IMR-90 (cell line): Measurements from ENCODE around the gene SLC5A11. TPM values are rescaled to one million over a fixed set of nuclear protein-coding genes. Genes with fewer than 3 reads are reported as not detected.

ENCODE experiments used
- ATAC-seq: fragments of 200-7000 bp; cut with Tn5 transposase; 2 replicates; pipeline ENCODE4 v1.9.1; 2020; ENCODE audit warnings: low read depth, mild to moderate bottlenecking, moderate library complexity
- BruUV-seq: library from RNA; stranded (reverse); fragments of 400-500 nt; replicated peaks from 2 replicates; lab custom pipeline; 2021; lab: Mats Ljungman, UMichigan
- CTCF ChIA-PET: fragments of 300-600 bp; formaldehyde crosslinking; extraction: SDS; loops from one replicate; lab custom pipeline; 2021; ENCODE audit warnings: antibody characterized with exemption; lab: Yijun Ruan, JAX
- POLR2A ChIA-PET: fragments of 300-600 bp; sonication (Branson Sonifier 250); formaldehyde crosslinking; loops from one replicate; lab custom pipeline; 2022; ENCODE audit warnings: antibody characterized with exemption; ENCODE audit not compliant: unreplicated experiment; lab: Charles Lee
- DNase-seq: peaks from one replicate; pipeline ENCODE4 v3.0.0; 2013
- H2AFZ ChIP-seq: replicated peaks from 2 replicates; pipeline ENCODE3; 2013; ENCODE audit warnings: low read length, mild to moderate bottlenecking; ENCODE audit not compliant: poor library complexity
- H2AK5ac ChIP-seq: 2 replicates; pipeline ENCODE4 v1.6.1; 2013; ENCODE audit warnings: low read depth, low read length, inconsistent platforms
- H2AK9ac ChIP-seq: replicated peaks from 2 replicates; pipeline ENCODE3; 2013; ENCODE audit warnings: mild to moderate bottlenecking, low read depth, low read length, moderate library complexity; ENCODE audit not compliant: poor library complexity
- H2BK120ac ChIP-seq: 2 replicates; pipeline ENCODE4 v1.6.1; 2013; ENCODE audit warnings: low read depth, low read length, inconsistent platforms
- H2BK15ac ChIP-seq: 3 replicates; pipeline ENCODE4 v1.6.1; 2013; ENCODE audit warnings: low read depth, low read length, inconsistent platforms
- H2BK20ac ChIP-seq: 2 replicates; pipeline ENCODE4 v1.6.1; 2013; ENCODE audit warnings: low read depth, mild to moderate bottlenecking, inconsistent platforms, low read length, moderate library complexity
- H2BK5ac ChIP-seq: 2 replicates; pipeline ENCODE4 v1.6.1; 2013; ENCODE audit warnings: mild to moderate bottlenecking, low read depth, low read length, inconsistent platforms; ENCODE audit not compliant: poor library complexity, severe bottlenecking
- H3K14ac ChIP-seq: replicated peaks from 2 replicates; pipeline ENCODE4 v1.6.1; 2013; ENCODE audit warnings: low read depth, low read length, inconsistent platforms
- H3K18ac ChIP-seq: 2 replicates; pipeline ENCODE4 v1.6.1; 2013; ENCODE audit warnings: low read depth, low read length, control low read depth
- H3K23ac ChIP-seq: 2 replicates; pipeline ENCODE4 v1.6.1; 2013; ENCODE audit warnings: low read depth, low read length, inconsistent platforms
- H3K27ac ChIP-seq: 2 replicates; pipeline ENCODE4 v1.5.1; 2013; ENCODE audit warnings: mild to moderate bottlenecking, control low read depth, low read length; ENCODE audit not compliant: insufficient read depth
- H3K27me3 ChIP-seq: 2 replicates; pipeline ENCODE4 v1.6.1; 2013; ENCODE audit warnings: low read length; ENCODE audit not compliant: control insufficient read depth, insufficient read depth
- H3K36me3 ChIP-seq: 2 replicates; pipeline ENCODE4 v1.6.1; 2013; ENCODE audit warnings: low read length, mixed read lengths; ENCODE audit not compliant: control insufficient read depth, insufficient read depth
- H3K4ac ChIP-seq: 2 replicates; pipeline ENCODE4 v1.6.1; 2013; ENCODE audit warnings: low read depth, low read length, inconsistent platforms
- H3K4me1 ChIP-seq: 2 replicates; pipeline ENCODE4 v1.6.1; 2013; ENCODE audit warnings: low read length, mixed read lengths; ENCODE audit not compliant: control insufficient read depth, insufficient read depth
- H3K4me2 ChIP-seq: 2 replicates; pipeline ENCODE4 v1.6.1; 2013; ENCODE audit warnings: low read depth, mild to moderate bottlenecking, control low read depth, low read length, moderate library complexity
- H3K4me3 ChIP-seq: 2 replicates; pipeline ENCODE4 v1.5.1; 2013; ENCODE audit warnings: low read depth, mild to moderate bottlenecking, control low read depth, low read length, moderate library complexity; ENCODE audit not compliant: insufficient read depth
- H3K56ac ChIP-seq: 2 replicates; pipeline ENCODE4 v1.6.1; 2013; ENCODE audit warnings: low read length, inconsistent platforms; ENCODE audit not compliant: insufficient read depth; ENCODE audit errors: extremely low read depth
- H3K79me1 ChIP-seq, 2 experiments: 2 replicates each; pipeline ENCODE4 v1.6.1; 2013; ENCODE audit warnings: low read length in 2 of 2, inconsistent platforms in 1 of 2, low read depth in 1 of 2
- H3K9ac ChIP-seq: 2 replicates; pipeline ENCODE4 v1.6.1; 2013; ENCODE audit warnings: low read depth, low read length, control low read depth
- H3K9me1 ChIP-seq: 2 replicates; pipeline ENCODE4 v1.6.1; 2013; ENCODE audit warnings: low read length, inconsistent platforms; ENCODE audit not compliant: insufficient read depth
- H3K9me3 ChIP-seq: 2 replicates; pipeline ENCODE4 v1.6.1; 2013; ENCODE audit warnings: low read length; ENCODE audit not compliant: control insufficient read depth, insufficient read depth
- H4K20me1 ChIP-seq: 2 replicates; pipeline ENCODE4 v1.6.1; 2013; ENCODE audit warnings: low read length, inconsistent platforms; ENCODE audit not compliant: insufficient read depth
- H4K5ac ChIP-seq: 2 replicates; pipeline ENCODE4 v1.6.1; 2013; ENCODE audit warnings: mild to moderate bottlenecking, low read depth, low read length, control low read depth
- H4K8ac ChIP-seq, 2 experiments: 2 replicates each; pipeline ENCODE4 v1.6.1; 2013; ENCODE audit warnings: low read depth in 2 of 2, low read length in 2 of 2, control low read depth in 1 of 2, inconsistent platforms in 1 of 2
- H4K91ac ChIP-seq: 2 replicates; pipeline ENCODE4 v1.6.1; 2013; ENCODE audit warnings: low read depth, low read length, inconsistent platforms; ENCODE audit not compliant: insufficient read depth
- BHLHE40 ChIP-seq: fragments of 150-350 bp; IDR thresholded peaks from 2 replicates; pipeline ENCODE4 v1.6.1; 2016; ENCODE audit warnings: mild to moderate bottlenecking, low read depth, low read length
- CEBPB ChIP-seq: IDR thresholded peaks from 2 replicates; pipeline ENCODE4 v1.6.1; 2012; ENCODE audit warnings: low read depth, low read length, improper control_type of control experiment
- CHD1 ChIP-seq: IDR thresholded peaks from 2 replicates; pipeline ENCODE4 v1.6.1; 2012; ENCODE audit warnings: low read depth, low read length, improper control_type of control experiment
- CTCF ChIP-seq: conservative IDR thresholded peaks from 2 replicates; pipeline ENCODE4 v1.5.1; 2012; ENCODE audit warnings: mild to moderate bottlenecking, low read depth, low read length, improper control_type of control experiment
- FOS ChIP-seq: fragments of 150-350 bp; IDR thresholded peaks from 2 replicates; pipeline ENCODE4 v1.6.1; 2016; ENCODE audit warnings: low read depth, low read length
- MAFK ChIP-seq: IDR thresholded peaks from 2 replicates; pipeline ENCODE4 v1.6.1; 2012; ENCODE audit warnings: low read depth, low read length, improper control_type of control experiment
- MAZ ChIP-seq: IDR thresholded peaks from 2 replicates; pipeline ENCODE4 v1.6.1; 2012; ENCODE audit warnings: low read depth, mild to moderate bottlenecking, low read length, improper control_type of control experiment, moderate library complexity, borderline replicate concordance
- MXI1 ChIP-seq: IDR thresholded peaks from 2 replicates; pipeline ENCODE4 v1.6.1; 2012; ENCODE audit warnings: low read depth, mild to moderate bottlenecking, low read length, moderate library complexity, borderline replicate concordance
- NFE2L2 ChIP-seq: fragments of 150-350 bp; IDR thresholded peaks from 2 replicates; pipeline ENCODE4 v1.6.1; 2016; ENCODE audit warnings: low read depth, mild to moderate bottlenecking, low read length
- POLR2A ChIP-seq: IDR thresholded peaks from 2 replicates; pipeline ENCODE4 v1.6.1; 2012; ENCODE audit warnings: mild to moderate bottlenecking, low read depth, low read length
- RAD21 ChIP-seq: IDR thresholded peaks from 2 replicates; pipeline ENCODE4 v1.6.1; 2012; ENCODE audit warnings: low read length, improper control_type of control experiment
- RCOR1 ChIP-seq: IDR thresholded peaks from 2 replicates; pipeline ENCODE4 v1.6.1; 2012; ENCODE audit warnings: mild to moderate bottlenecking, low read length, improper control_type of control experiment; ENCODE audit not compliant: insufficient replicate concordance
- RFX5 ChIP-seq: IDR thresholded peaks from 2 replicates; pipeline ENCODE4 v1.8.0; 2012; ENCODE audit warnings: low read depth, mild to moderate bottlenecking, low read length, moderate library complexity
- SMC3 ChIP-seq: fragments of 150-350 bp; IDR thresholded peaks from 2 replicates; pipeline ENCODE4 v1.6.1; 2016; ENCODE audit warnings: low read depth, mild to moderate bottlenecking, antibody characterized with exemption, low read length, moderate library complexity
- WGBS, 2 experiments: methylation state at CpG; one replicate each; pipeline versions ENCODE4 v1.1.5 to v1.1.7; 2013; ENCODE audit warnings: missing lambda C conversion rate in 2 of 2; ENCODE audit not compliant: insufficient read length in 1 of 2; ENCODE audit errors: extremely low coverage in 2 of 2; 5-methylcytosine and 5-hydroxymethylcytosine counted together
- dilution Hi-C: fragments of 300-500 bp; cut with HindIII; formaldehyde crosslinking; loops from one replicate; pipeline ENCODE4 v1.14.3; 2018; ENCODE audit warnings: low sequenced_read_pairs; ENCODE audit not compliant: unreplicated experiment
- in situ Hi-C: fragments of 300-500 bp; cut with MboI; formaldehyde crosslinking; loops from 3 replicates; pipeline ENCODE4 v1.14.3; 2019; ENCODE audit warnings: low sequenced_read_pairs, inconsistent platforms, mixed read lengths
- intact Hi-C: fragments of 100-400 bp; cut with micrococcal nuclease; formaldehyde crosslinking; loops from 2 replicates; pipeline ENCODE4 v1.10.0; 2022
- polyA plus RNA-seq, 3 experiments: library from polyadenylated mRNA; depleted of rRNA; stranded (reverse); fragments of >200 nt; gene quantifications; 2 replicates each; pipeline ENCODE4 v1.2.3, GENCODE V29; 2012; ENCODE audit warnings: low replicate concordance in 1 of 3
- total RNA-seq: library from RNA; depleted of rRNA; stranded (reverse); fragments of >200 nt; gene quantifications from 2 replicates; pipeline ENCODE4 v1.2.3, GENCODE V29; 2012
- TF ChIP-seq, protein P1 (sequence below): fragments of 150-350 bp; IDR thresholded peaks from 2 replicates; pipeline ENCODE4 v1.6.1; 2017; ENCODE audit warnings: mild to moderate bottlenecking, antibody characterized with exemption, low read length, low read depth
- TF ChIP-seq, protein P2 (sequence below): fragments of 150-350 bp; IDR thresholded peaks from 2 replicates; pipeline ENCODE4 v1.6.1; 2016; ENCODE audit warnings: low read depth, mild to moderate bottlenecking, low read length, moderate library complexity, borderline replicate concordance

The SLC5A11 gene
- total and polyA plus RNA-seq, 2 of the 4 experiments (the other 2 are of a cell fraction) = under 0.01 TPM; not detected in 1

DNA sequence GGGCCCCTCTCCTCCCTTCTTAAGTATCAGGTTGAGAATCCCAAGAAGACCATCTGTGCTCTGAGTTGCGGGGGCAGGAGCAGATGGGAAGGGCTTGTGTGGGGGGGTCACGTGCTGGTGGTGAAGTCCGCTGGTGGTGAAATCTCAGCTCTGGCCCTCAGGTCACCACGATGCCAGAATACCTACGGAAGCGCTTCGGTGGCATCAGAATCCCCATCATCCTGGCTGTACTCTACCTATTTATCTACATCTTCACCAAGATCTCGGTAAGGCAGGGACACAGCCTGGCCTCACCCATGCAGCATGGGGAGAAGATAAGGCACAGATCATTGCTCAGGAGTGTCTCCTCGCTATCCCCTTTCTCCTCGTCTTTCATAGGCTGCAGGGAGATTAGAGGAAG is 29.7 kb downstream of the SLC5A11 start:
- intact Hi-C loops = no loop called here

More for the DNA sequence above, 29.7 kb downstream of the SLC5A11 start:
- Histone ChIP-seq H3K9me3 (no peaks in the 10 kb centered on the region), H3K56ac (no peak overlapping the region), H2BK20ac (no peak overlapping the region), H4K20me1 (no peaks in the 10 kb centered on the region), H3K23ac (no peak overlapping the region), H2BK5ac (no peak overlapping the region), H4K8ac (no peak overlapping the region), H3K9ac (no peak overlapping the region), H3K4ac (no peak overlapping the region), H3K27ac (no peak overlapping the region), H3K4me3 (no peak overlapping the region), H3K9me1 (no peaks in the 10 kb centered on the region), H2AFZ (no peak overlapping the region), H3K27me3 (peaks cover 8% of the 10 kb centered on the region), H4K5ac (no peak overlapping the region), H3K18ac (no peak overlapping the region), H3K79me1 (no peaks in the 10 kb centered on the region), H3K4me2 (no peak overlapping the region), H2AK5ac (no peak overlapping the region), H3K4me1 (no peaks in the 10 kb centered on the region), H3K36me3 (no peaks in the 10 kb centered on the region), H2BK120ac (no peak overlapping the region), H2AK9ac (no peak overlapping the region), H3K14ac (no peak overlapping the region), H2BK15ac (no peak overlapping the region), H4K91ac (no peak overlapping the region)
- CTCF ChIA-PET = no interaction called here
- ATAC-seq = no peak
- TF ChIP-seq RFX5 (no peak), CHD1 (no peak), CTCF (no peak), POLR2A (no peak), SMC3 (no peak), RCOR1 (no peak), MAFK (no peak), MAZ (no peak), RAD21 (no peak), CEBPB (no peak), FOS (no peak), BHLHE40 (no peak), MXI1 (no peak), NFE2L2 (no peak)
- TF ChIP-seq, protein P1, sequence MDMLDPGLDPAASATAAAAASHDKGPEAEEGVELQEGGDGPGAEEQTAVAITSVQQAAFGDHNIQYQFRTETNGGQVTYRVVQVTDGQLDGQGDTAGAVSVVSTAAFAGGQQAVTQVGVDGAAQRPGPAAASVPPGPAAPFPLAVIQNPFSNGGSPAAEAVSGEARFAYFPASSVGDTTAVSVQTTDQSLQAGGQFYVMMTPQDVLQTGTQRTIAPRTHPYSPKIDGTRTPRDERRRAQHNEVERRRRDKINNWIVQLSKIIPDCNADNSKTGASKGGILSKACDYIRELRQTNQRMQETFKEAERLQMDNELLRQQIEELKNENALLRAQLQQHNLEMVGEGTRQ = no peak
- TF ChIP-seq, protein P2, sequence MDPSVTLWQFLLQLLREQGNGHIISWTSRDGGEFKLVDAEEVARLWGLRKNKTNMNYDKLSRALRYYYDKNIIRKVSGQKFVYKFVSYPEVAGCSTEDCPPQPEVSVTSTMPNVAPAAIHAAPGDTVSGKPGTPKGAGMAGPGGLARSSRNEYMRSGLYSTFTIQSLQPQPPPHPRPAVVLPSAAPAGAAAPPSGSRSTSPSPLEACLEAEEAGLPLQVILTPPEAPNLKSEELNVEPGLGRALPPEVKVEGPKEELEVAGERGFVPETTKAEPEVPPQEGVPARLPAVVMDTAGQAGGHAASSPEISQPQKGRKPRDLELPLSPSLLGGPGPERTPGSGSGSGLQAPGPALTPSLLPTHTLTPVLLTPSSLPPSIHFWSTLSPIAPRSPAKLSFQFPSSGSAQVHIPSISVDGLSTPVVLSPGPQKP = no peak
- no TSS peak for BruUV-seq
- in situ Hi-C loops = no loop called here
- WGBS, 2 experiments = 68% methylated on average over 4 of the region's 10 CpGs; no CpG with 5 or more reads in 1 of the 2 experiments
- POLR2A ChIA-PET = no interaction called here
- dilution Hi-C loops = no loop called here
- DNase-seq = no peak
